ENCODE measurements around the gene ERBB2. TPM values are rescaled to one million over a fixed set of nuclear protein-coding genes. Genes with fewer than 3 reads are reported as not detected.

The ERBB2 gene
- total and polyA plus RNA-seq, 9 of the 15 experiments (the other 6 are each of a cell fraction or from before 2014, with no cell fraction given) = 0.74 to 5.6 (median 3.3) TPM

GRCh38 chr17:39754161-39754957 lies 54.5 kb downstream of the ERBB2 start (continued):
- TF ChIP-seq ZNF384 (IDR thresholded peaks at IDR 0.05; ENCODE audit: low read depth, low read length) (no peak), ETS1 (conservative IDR thresholded peaks at IDR 0.05; ENCODE audit: control insufficient read depth, low read depth, low read length) (peak; percentile 7; the same call in 1 of the 2 replicates), ZNF511 (CRISPR knock-in tag; IDR thresholded peaks at IDR 0.05) (peak; percentile 73; the same call in 1 of the 2 replicates), KLF1 (tag; IDR thresholded peaks at IDR 0.05) (0 out of 2 replicates have a peak, but pooled peaks have one; percentile 17), ZNF780A (CRISPR knock-in tag; IDR thresholded peaks at IDR 0.05) (no peak), FOSL1 (tag; conservative IDR thresholded peaks at IDR 0.05) (no peak), HCFC1 (IDR thresholded peaks at IDR 0.05; ENCODE audit: low read depth, low read length) (no peak), E2F5 (CRISPR knock-in tag; IDR thresholded peaks at IDR 0.05) (no peak), SP2 (IDR thresholded peaks at IDR 0.05; ENCODE audit: extremely low read depth, low read depth, low read length, poor library complexity, severe bottlenecking) (no peak), ZNF589 (CRISPR knock-in tag; IDR thresholded peaks at IDR 0.05; ENCODE audit: low read depth) (peak; percentile 86), RBFOX2 (IDR thresholded peaks at IDR 0.05; ENCODE audit: low read depth, low read length) (peak; percentile 88), ZNF561 (CRISPR knock-in tag; conservative IDR thresholded peaks at IDR 0.05) (no peak), KDM1A (IDR thresholded peaks at IDR 0.05) (no peak), ZEB2 (IDR thresholded peaks at IDR 0.05) (no peak), CSDE1 (IDR thresholded peaks at IDR 0.05) (no peak), SPI1 (IDR thresholded peaks at IDR 0.05; ENCODE audit: borderline replicate concordance, low read depth, low read length) (no peak), L3MBTL2 (IDR thresholded peaks at IDR 0.05) (peak; percentile 97), ZNF699 (CRISPR knock-in tag; IDR thresholded peaks at IDR 0.05; ENCODE audit: insufficient replicate concordance) (no peak), RAD51 (IDR thresholded peaks at IDR 0.05; ENCODE audit: borderline replicate concordance, low read depth) (no peak), U2AF1 (optimal IDR thresholded peaks at IDR 0.05; ENCODE audit: low read depth, low read length) (peak; percentile 67), AFF4 (CRISPR knock-in tag; IDR thresholded peaks at IDR 0.05) (peak; percentile 54; the same call in 1 of the 2 replicates), HNRNPLL (IDR thresholded peaks at IDR 0.05; ENCODE audit: low read depth, low read length, poor library complexity, severe bottlenecking) (no peak)
